Thyroid gland (tissue), 4 donors: ENCODE data around the gene ABI3.

Experiments used
- CTCF ChIP-seq, 6 experiments: fragments of 200-600 bp in 3 of 6; fragments of 450-650 bp in 3 of 6; sonication (generic) in 3 of 6; IDR thresholded peaks; one replicate each; pipeline ENCODE4 v1.5.1; 2016 to 2019; ENCODE audit warnings: antibody characterized with exemption in 6 of 6, mild to moderate bottlenecking in 2 of 6, inconsistent platforms in 1 of 6, moderate library complexity in 1 of 6
- POLR2A ChIP-seq, 2 donors: fragments of 450-650 bp; IDR thresholded peaks; one replicate each; pipeline ENCODE4 v1.6.1; 2017; ENCODE audit warnings: antibody characterized with exemption in 2 of 2, mild to moderate bottlenecking in 2 of 2, moderate library complexity in 1 of 2

GRCh38 chr17:49239963-49240362 is 29.5 kb downstream of the ABI3 start:
- no peak for TF ChIP-seq CTCF (IDR thresholded peaks at IDR 0.05)
- no peak for TF ChIP-seq POLR2A (IDR thresholded peaks at IDR 0.05)
